Activated naive CD4-positive, alpha-beta T cell treated with anti-CD3 and anti-CD28 coated beads, Interleukin-2, amount 50 U/mL, for 24 hours (primary cell): Measurements from ENCODE around the gene HOXA10.

Source experiments
- H3K27ac Mint-ChIP-seq: one replicate; pipeline ENCODE4 v1.8.0; 2021; ENCODE audit warnings: mild to moderate bottlenecking, mixed read lengths
- H3K27me3 Mint-ChIP-seq: one replicate; pipeline ENCODE4 v1.8.0; 2021; ENCODE audit warnings: mixed read lengths
- H3K36me3 Mint-ChIP-seq: one replicate; pipeline ENCODE4 v1.8.0; 2021; ENCODE audit warnings: mixed read lengths
- H3K4me1 Mint-ChIP-seq: one replicate; pipeline ENCODE4 v1.8.0; 2021; ENCODE audit warnings: mixed read lengths
- H3K4me3 Mint-ChIP-seq: one replicate; pipeline ENCODE4 v1.8.0; 2021; ENCODE audit warnings: mild to moderate bottlenecking, mixed read lengths
- H3K9me3 Mint-ChIP-seq: one replicate; pipeline ENCODE4 v1.8.0; 2021; ENCODE audit warnings: mixed read lengths

Gene HOXA10

GRCh38 chr7:27197137-27198042 lies 23.3 kb upstream of the HOXA10 start:
- H3K4me3 Mint-ChIP-seq: no peak overlapping the region
- H3K9me3 Mint-ChIP-seq: no peaks in the 10 kb centered on the region
- peaks cover 40% of the 10 kb centered on the region for H3K4me1 Mint-ChIP-seq
- no peak overlapping the region for H3K27ac Mint-ChIP-seq
- peaks cover 67% of the 10 kb centered on the region for H3K27me3 Mint-ChIP-seq
- H3K36me3 Mint-ChIP-seq: no peaks in the 10 kb centered on the region

GRCh38 chr7:27196287-27196767 lies 22.2 kb upstream of the HOXA10 start:
- H3K36me3 Mint-ChIP-seq: no peaks in the 10 kb centered on the region
- peak overlapping the region; percentile 17 for H3K27ac Mint-ChIP-seq
- peaks cover 61% of the 10 kb centered on the region for H3K27me3 Mint-ChIP-seq
- no peaks in the 10 kb centered on the region for H3K9me3 Mint-ChIP-seq
- no peak overlapping the region for H3K4me3 Mint-ChIP-seq
- H3K4me1 Mint-ChIP-seq: peaks cover 37% of the 10 kb centered on the region

- Mint-ChIP-seq H3K27me3 (peaks cover 65% of the 10 kb centered on the region), H3K36me3 (no peaks in the 10 kb centered on the region), H3K27ac (no peak overlapping the region), H3K4me3 (no peak overlapping the region), H3K9me3 (no peaks in the 10 kb centered on the region), H3K4me1 (peaks cover 35% of the 10 kb centered on the region)
Measured at GRCh38 chr7:27194686-27195379, 20.7 kb upstream of the HOXA10 start.

- no peaks in the 10 kb centered on the region for H3K36me3 Mint-ChIP-seq
- peaks cover 71% of the 10 kb centered on the region for H3K27me3 Mint-ChIP-seq
- H3K4me3 Mint-ChIP-seq: peak overlapping the region; percentile 44
- no peaks in the 10 kb centered on the region for H3K9me3 Mint-ChIP-seq
- H3K27ac Mint-ChIP-seq: no peak overlapping the region
- peaks cover 39% of the 10 kb centered on the region for H3K4me1 Mint-ChIP-seq
Measured at GRCh38 chr7:27194002-27194352, 19.9 kb upstream of the HOXA10 start.

- Mint-ChIP-seq H3K27ac (no peak overlapping the region), H3K27me3 (peaks cover 72% of the 10 kb centered on the region), H3K4me1 (peaks cover 39% of the 10 kb centered on the region), H3K36me3 (no peaks in the 10 kb centered on the region), H3K9me3 (no peaks in the 10 kb centered on the region), H3K4me3 (peak overlapping the region; percentile 44)
Measured at GRCh38 chr7:27193335-27194001, 19.3 kb upstream of the HOXA10 start.

GRCh38 chr7:27192546-27193334 lies 18.6 kb upstream of the HOXA10 start:
- peaks cover 71% of the 10 kb centered on the region for H3K27me3 Mint-ChIP-seq
- H3K4me1 Mint-ChIP-seq: peaks cover 41% of the 10 kb centered on the region
- H3K27ac Mint-ChIP-seq: no peak overlapping the region
- no peaks in the 10 kb centered on the region for H3K36me3 Mint-ChIP-seq
- no peaks in the 10 kb centered on the region for H3K9me3 Mint-ChIP-seq
- H3K4me3 Mint-ChIP-seq: peak overlapping the region; percentile 70

GRCh38 chr7:27191833-27192545 lies 17.9 kb upstream of the HOXA10 start:
- Mint-ChIP-seq H3K27me3 (peaks cover 72% of the 10 kb centered on the region), H3K4me3 (peak overlapping the region; percentile 61), H3K27ac (no peak overlapping the region), H3K9me3 (no peaks in the 10 kb centered on the region), H3K4me1 (peaks cover 48% of the 10 kb centered on the region), H3K36me3 (no peaks in the 10 kb centered on the region)

GRCh38 chr7:27191161-27191731 lies 17.1 kb upstream of the HOXA10 start:
- Mint-ChIP-seq H3K36me3 (no peaks in the 10 kb centered on the region), H3K9me3 (no peaks in the 10 kb centered on the region), H3K4me3 (peak overlapping the region; percentile 39), H3K27ac (no peak overlapping the region), H3K4me1 (peaks cover 52% of the 10 kb centered on the region), H3K27me3 (peaks cover 72% of the 10 kb centered on the region)

- H3K27me3 Mint-ChIP-seq: peaks cover 76% of the 10 kb centered on the region
- H3K4me1 Mint-ChIP-seq: peaks cover 63% of the 10 kb centered on the region
- no peaks in the 10 kb centered on the region for H3K9me3 Mint-ChIP-seq
- peak overlapping the region; percentile 50 for H3K4me3 Mint-ChIP-seq
- no peaks in the 10 kb centered on the region for H3K36me3 Mint-ChIP-seq
- H3K27ac Mint-ChIP-seq: no peak overlapping the region
Measured at GRCh38 chr7:27189997-27190748, 16.1 kb upstream of the HOXA10 start.

GRCh38 chr7:27189295-27189996 lies 15.3 kb upstream of the HOXA10 start:
- H3K4me1 Mint-ChIP-seq: peaks cover 69% of the 10 kb centered on the region
- H3K4me3 Mint-ChIP-seq: peak overlapping the region; percentile 50
- peaks cover 75% of the 10 kb centered on the region for H3K27me3 Mint-ChIP-seq
- no peaks in the 10 kb centered on the region for H3K9me3 Mint-ChIP-seq
- H3K27ac Mint-ChIP-seq: no peak overlapping the region
- no peaks in the 10 kb centered on the region for H3K36me3 Mint-ChIP-seq

GRCh38 chr7:27188386-27189294 lies 14.5 kb upstream of the HOXA10 start:
- Mint-ChIP-seq H3K27me3 (peaks cover 71% of the 10 kb centered on the region), H3K4me1 (peaks cover 70% of the 10 kb centered on the region), H3K27ac (no peak overlapping the region), H3K4me3 (peak overlapping the region; percentile 83), H3K36me3 (no peaks in the 10 kb centered on the region), H3K9me3 (no peaks in the 10 kb centered on the region)

- Mint-ChIP-seq H3K27ac (no peak overlapping the region), H3K9me3 (no peaks in the 10 kb centered on the region), H3K4me3 (peak overlapping the region; percentile 83), H3K27me3 (peaks cover 68% of the 10 kb centered on the region), H3K36me3 (no peaks in the 10 kb centered on the region), H3K4me1 (peaks cover 66% of the 10 kb centered on the region)
Measured at GRCh38 chr7:27187475-27188385, 13.6 kb upstream of the HOXA10 start.
